ENCODE measurements around the gene SORBS2. TPM values are rescaled to one million over a fixed set of nuclear protein-coding genes. Genes with fewer than 3 reads are reported as not detected.

SORBS2 gene
- total and polyA plus RNA-seq, 2 donors (not counting 3 experiments of a cell fraction or from before 2014, with no cell fraction given), result 69.8 to 82.5 TPM

GRCh38 chr4:185801471-185801870 is 10.5 kb downstream of the SORBS2 start:
- DNase-seq (ENCODE audit: low read depth, low spot score), result no peak
- Histone ChIP-seq H2AFZ (ENCODE audit: low read depth, low read length) (no peak overlapping the region), H3K36me3 (ENCODE audit: control insufficient read depth in 2 of 2, extremely low read depth in 1 of 2, insufficient read depth in 2 of 2, low read length in 2 of 2) (no peaks in the 10 kb centered on the region), H3K9me1 (replicated peaks; ENCODE audit: control insufficient read depth, extremely low read depth, insufficient read depth, low read length) (no peaks in the 10 kb centered on the region), H3K4me2 (ENCODE audit: insufficient read depth, low read length) (no peak overlapping the region), H3K4me1 (ENCODE audit: control insufficient read depth, extremely low read depth, insufficient read depth, low read length) (peaks cover 4% of the 10 kb centered on the region), H3K4me3 (replicated peaks in 1 of 3; ENCODE audit: insufficient read depth in 1 of 3, low read depth in 1 of 3, low read length in 3 of 3) (no peak overlapping the region), H3K9ac (replicated peaks; ENCODE audit: extremely low read depth, insufficient read depth, low read length) (no peak overlapping the region), H3K9me3 (replicated peaks; ENCODE audit: control insufficient read depth, insufficient read depth, low read length) (no peaks in the 10 kb centered on the region), H3K79me2 (ENCODE audit: control insufficient read depth, insufficient read depth, low read length) (no peaks in the 10 kb centered on the region), H4K20me1 (replicated peaks; ENCODE audit: control insufficient read depth, extremely low read depth, insufficient read depth, low read length) (no peaks in the 10 kb centered on the region), H3K27ac (ENCODE audit: insufficient read depth, low read depth, low read length) (no peak overlapping the region), H3K27me3 (ENCODE audit: control insufficient read depth in 2 of 2, insufficient read depth in 2 of 2, low read length in 2 of 2) (no peaks in the 10 kb centered on the region)
- no TSS peak for BruUV-seq (replicated peaks)
- CTCF ChIA-PET, result no interaction called here
- no peak for TF ChIP-seq GATA2 (IDR thresholded peaks at IDR 0.05; ENCODE audit: insufficient read depth, insufficient read length, low read depth, low read length)
- no peak for TF ChIP-seq POLR2AphosphoS5 (IDR thresholded peaks at IDR 0.05; ENCODE audit: insufficient read depth, low read depth, low read length)
- TF ChIP-seq EZH2 (IDR thresholded peaks at IDR 0.05; ENCODE audit: borderline replicate concordance, low read depth, low read length, severe bottlenecking), result no peak
- no peak for TF ChIP-seq JUN (IDR thresholded peaks at IDR 0.05; ENCODE audit: borderline replicate concordance, insufficient read depth, insufficient read length, low read depth)
- no peak for TF ChIP-seq POLR2A (IDR thresholded peaks at IDR 0.05; ENCODE audit: low read depth, low read length)
- no peak for TF ChIP-seq FOS (IDR thresholded peaks at IDR 0.05; ENCODE audit: borderline replicate concordance, insufficient read depth, low read length)
- TF ChIP-seq MYC (IDR thresholded peaks at IDR 0.05; ENCODE audit: low read depth, low read length), result no peak
- TF ChIP-seq MAX (IDR thresholded peaks at IDR 0.05; ENCODE audit: insufficient read depth, insufficient read length), result no peak
- TF ChIP-seq CTCF (IDR thresholded peaks at IDR 0.05; ENCODE audit: extremely low read depth in 1 of 2, insufficient read depth in 1 of 2, low read depth in 1 of 2, low read length in 2 of 2), result no peak
- no peak for FAIRE-seq
- intact Hi-C loops (cut with micrococcal nuclease), result no loop called here
- POLR2A ChIA-PET, result no interaction called here
- dilution Hi-C loops (cut with MboI; ENCODE audit: extremely low pct_ligation_motif_present, low sequenced_read_pairs), result no loop called here

All from endothelial cell of umbilical vein (primary cell).